H1 (cell line): Measurements from ENCODE around the gene HMHB1. TPM values are rescaled to one million over a fixed set of nuclear protein-coding genes. Genes with fewer than 3 reads are reported as not detected.

Source experiments
- CTBP2 ChIP-seq: IDR thresholded peaks from 2 replicates; pipeline ENCODE4 v1.7.0; 2011; ENCODE audit warnings: borderline replicate concordance, mild to moderate bottlenecking, moderate library complexity, mixed read lengths, low read length; ENCODE audit not compliant: insufficient read depth, insufficient read length
- FOSL1 ChIP-seq: IDR thresholded peaks from 2 replicates; pipeline ENCODE4 v1.6.1; 2011; ENCODE audit warnings: mild to moderate bottlenecking, low read depth, low read length, moderate library complexity; ENCODE audit not compliant: insufficient read depth
- GABPA ChIP-seq: IDR thresholded peaks from 2 replicates; pipeline ENCODE4 v1.6.1; 2011; ENCODE audit warnings: mild to moderate bottlenecking, low read length, moderate library complexity, borderline replicate concordance; ENCODE audit not compliant: insufficient read depth
- RNF2 ChIP-seq: fragments of 200-900, 300-1000 bp; sonication (generic); IDR thresholded peaks from 2 replicates; pipeline ENCODE4 v1.7.1; 2016; ENCODE audit warnings: borderline replicate concordance, low read depth, mild to moderate bottlenecking, antibody characterized with exemption, low read length; ENCODE audit not compliant: poor library complexity, severe bottlenecking; ENCODE audit errors: missing control alignments
- RXRA ChIP-seq: IDR thresholded peaks from 2 replicates; pipeline ENCODE4 v1.6.1; 2011; ENCODE audit warnings: low read depth, mild to moderate bottlenecking, low read length, moderate library complexity; ENCODE audit not compliant: insufficient read depth
- polyA plus RNA-seq, 7 experiments: library from polyadenylated mRNA; depleted of rRNA in 3 of 7; stranded (reverse) in 5 of 7; unstranded in 2 of 7; fragments of >200 nt in 5 of 7; fragments of 200-250 nt in 2 of 7; gene quantifications; 1 replicate in 5 of 7; 2 replicates in 1 of 7; 4 replicates in 1 of 7; pipeline versions ENCODE4 v1.2.1 to v1.2.3, GENCODE V29; 2011 to 2013; ENCODE audit warnings: missing spikeins in 2 of 7, mixed read lengths in 2 of 7
- total RNA-seq: library from RNA; stranded (reverse); fragmentation: NEBNext Ultra II Directional; extraction: Animal tissue kit (Norgen Biotek cat#: 25700); gene quantifications from 2 replicates; pipeline ENCODE4 v1.2.1, GENCODE V29; 2021
- TF ChIP-seq, protein P1 (sequence below): IDR thresholded peaks from 2 replicates; pipeline ENCODE4 v1.6.1; 2011; ENCODE audit warnings: low read length, improper control_type of control experiment

The HMHB1 gene
- total and polyA plus RNA-seq, 2 of the 8 experiments (the other 6 are each of a cell fraction or from before 2014, with no cell fraction given), result not detected

DNA sequence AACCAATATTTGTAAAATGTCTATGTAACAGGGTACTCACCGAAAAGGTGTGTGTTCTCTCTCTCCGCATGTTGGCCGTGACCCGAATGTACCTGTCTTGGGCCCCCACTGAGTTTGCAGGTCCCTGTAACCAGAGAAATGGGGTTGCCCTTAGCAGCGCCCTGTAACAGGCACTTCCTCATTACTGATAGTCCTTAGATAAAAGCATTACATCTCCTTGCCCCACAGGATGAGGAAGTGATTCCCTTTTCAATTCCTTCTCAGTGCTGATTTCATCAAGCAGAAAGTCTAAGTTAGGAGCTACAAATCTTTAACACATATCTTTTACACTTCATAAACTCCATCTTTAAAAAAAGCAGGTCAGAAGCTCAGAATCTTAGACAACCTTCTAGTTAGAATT is 15.2 kb upstream of the HMHB1 start (continued):
- TF ChIP-seq CTBP2, result no peak
- TF ChIP-seq FOSL1, result no peak
- TF ChIP-seq RNF2, result no peak
- TF ChIP-seq RXRA, result no peak
- TF ChIP-seq, protein P1, sequence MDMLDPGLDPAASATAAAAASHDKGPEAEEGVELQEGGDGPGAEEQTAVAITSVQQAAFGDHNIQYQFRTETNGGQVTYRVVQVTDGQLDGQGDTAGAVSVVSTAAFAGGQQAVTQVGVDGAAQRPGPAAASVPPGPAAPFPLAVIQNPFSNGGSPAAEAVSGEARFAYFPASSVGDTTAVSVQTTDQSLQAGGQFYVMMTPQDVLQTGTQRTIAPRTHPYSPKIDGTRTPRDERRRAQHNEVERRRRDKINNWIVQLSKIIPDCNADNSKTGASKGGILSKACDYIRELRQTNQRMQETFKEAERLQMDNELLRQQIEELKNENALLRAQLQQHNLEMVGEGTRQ, result no peak
- TF ChIP-seq GABPA, result no peak
- TF ChIP-seq, all 59 proteins: peak for 0
